PFSK-1 (cell line): ENCODE results near the gene ELAPOR1.

Experiments used
- TAF1 ChIP-seq: IDR thresholded peaks from 2 replicates; pipeline ENCODE4 v1.6.1; 2012; ENCODE audit warnings: low read length, control low read depth, borderline replicate concordance; ENCODE audit not compliant: insufficient read depth
- TF ChIP-seq, protein P1 (sequence below), 2 experiments: IDR thresholded peaks; 2 replicates each; pipeline versions ENCODE4 v1.6.1 to v1.8.0; 2011 to 2012; ENCODE audit warnings: low read depth in 2 of 2, low read length in 2 of 2, control low read depth in 1 of 2, inconsistent platforms in 1 of 2, mild to moderate bottlenecking in 1 of 2, moderate library complexity in 1 of 2; ENCODE audit not compliant: insufficient read depth in 1 of 2

DNA sequence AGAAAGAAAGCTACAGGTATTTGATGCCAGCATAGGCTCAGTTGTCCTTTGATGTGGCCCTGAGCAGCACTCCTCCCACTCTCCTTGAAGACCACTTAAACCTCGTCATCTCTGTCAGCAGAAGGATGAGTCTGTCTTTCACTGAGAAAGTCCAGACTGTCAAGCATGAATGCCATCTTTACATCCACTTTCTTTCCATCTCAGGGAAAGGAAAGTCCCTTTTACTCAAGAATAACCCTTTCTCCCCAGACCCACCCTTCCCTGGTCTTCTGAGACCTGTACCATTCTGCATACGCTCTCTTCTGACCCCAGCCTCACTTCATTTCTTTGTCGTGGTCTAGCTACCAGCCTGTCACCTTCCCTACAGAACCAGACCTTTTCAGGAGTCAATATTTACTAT, 4.0 kb upstream of the ELAPOR1 start:
- TF ChIP-seq, protein P1, sequence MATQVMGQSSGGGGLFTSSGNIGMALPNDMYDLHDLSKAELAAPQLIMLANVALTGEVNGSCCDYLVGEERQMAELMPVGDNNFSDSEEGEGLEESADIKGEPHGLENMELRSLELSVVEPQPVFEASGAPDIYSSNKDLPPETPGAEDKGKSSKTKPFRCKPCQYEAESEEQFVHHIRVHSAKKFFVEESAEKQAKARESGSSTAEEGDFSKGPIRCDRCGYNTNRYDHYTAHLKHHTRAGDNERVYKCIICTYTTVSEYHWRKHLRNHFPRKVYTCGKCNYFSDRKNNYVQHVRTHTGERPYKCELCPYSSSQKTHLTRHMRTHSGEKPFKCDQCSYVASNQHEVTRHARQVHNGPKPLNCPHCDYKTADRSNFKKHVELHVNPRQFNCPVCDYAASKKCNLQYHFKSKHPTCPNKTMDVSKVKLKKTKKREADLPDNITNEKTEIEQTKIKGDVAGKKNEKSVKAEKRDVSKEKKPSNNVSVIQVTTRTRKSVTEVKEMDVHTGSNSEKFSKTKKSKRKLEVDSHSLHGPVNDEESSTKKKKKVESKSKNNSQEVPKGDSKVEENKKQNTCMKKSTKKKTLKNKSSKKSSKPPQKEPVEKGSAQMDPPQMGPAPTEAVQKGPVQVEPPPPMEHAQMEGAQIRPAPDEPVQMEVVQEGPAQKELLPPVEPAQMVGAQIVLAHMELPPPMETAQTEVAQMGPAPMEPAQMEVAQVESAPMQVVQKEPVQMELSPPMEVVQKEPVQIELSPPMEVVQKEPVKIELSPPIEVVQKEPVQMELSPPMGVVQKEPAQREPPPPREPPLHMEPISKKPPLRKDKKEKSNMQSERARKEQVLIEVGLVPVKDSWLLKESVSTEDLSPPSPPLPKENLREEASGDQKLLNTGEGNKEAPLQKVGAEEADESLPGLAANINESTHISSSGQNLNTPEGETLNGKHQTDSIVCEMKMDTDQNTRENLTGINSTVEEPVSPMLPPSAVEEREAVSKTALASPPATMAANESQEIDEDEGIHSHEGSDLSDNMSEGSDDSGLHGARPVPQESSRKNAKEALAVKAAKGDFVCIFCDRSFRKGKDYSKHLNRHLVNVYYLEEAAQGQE (IDR thresholded peaks at IDR 0.05; ENCODE audit: insufficient read depth in 1 of 2, low read depth in 2 of 2, low read length in 2 of 2): no peak
- TF ChIP-seq TAF1: no peak
